ENCODE data around the gene SCYGR3. TPM values are rescaled to one million over a fixed set of nuclear protein-coding genes. Genes with fewer than 3 reads are reported as not detected.

SCYGR3 gene
- total and polyA plus RNA-seq, 8 donors: not detected

GRCh38 chr2:227576812-227577211, 37.8 kb downstream of the SCYGR3 start:
- H3K4me1 ChIP-seq: no peaks in the 10 kb centered on the region
- DNase-seq: no peak
- H3K4me3 ChIP-seq: no peak overlapping the region
- 47 to 60% (median 49%) methylated on average over 2 of the region's 2 CpGs for WGBS, 5 donors
- no peaks in the 10 kb centered on the region for H3K27me3 ChIP-seq
- no peaks in the 10 kb centered on the region for H3K36me3 ChIP-seq
- intact Hi-C loops (cut with DNase I; ENCODE audit: low total_unique reads): no loop called here
- no peak overlapping the region for H3K27ac ChIP-seq
- TF ChIP-seq EP300 (IDR thresholded peaks at IDR 0.05) (no peak), POLR2A (IDR thresholded peaks at IDR 0.05) (no peak), POLR2AphosphoS5 (IDR thresholded peaks at IDR 0.05) (no peak)
- TF ChIP-seq, protein P1, sequence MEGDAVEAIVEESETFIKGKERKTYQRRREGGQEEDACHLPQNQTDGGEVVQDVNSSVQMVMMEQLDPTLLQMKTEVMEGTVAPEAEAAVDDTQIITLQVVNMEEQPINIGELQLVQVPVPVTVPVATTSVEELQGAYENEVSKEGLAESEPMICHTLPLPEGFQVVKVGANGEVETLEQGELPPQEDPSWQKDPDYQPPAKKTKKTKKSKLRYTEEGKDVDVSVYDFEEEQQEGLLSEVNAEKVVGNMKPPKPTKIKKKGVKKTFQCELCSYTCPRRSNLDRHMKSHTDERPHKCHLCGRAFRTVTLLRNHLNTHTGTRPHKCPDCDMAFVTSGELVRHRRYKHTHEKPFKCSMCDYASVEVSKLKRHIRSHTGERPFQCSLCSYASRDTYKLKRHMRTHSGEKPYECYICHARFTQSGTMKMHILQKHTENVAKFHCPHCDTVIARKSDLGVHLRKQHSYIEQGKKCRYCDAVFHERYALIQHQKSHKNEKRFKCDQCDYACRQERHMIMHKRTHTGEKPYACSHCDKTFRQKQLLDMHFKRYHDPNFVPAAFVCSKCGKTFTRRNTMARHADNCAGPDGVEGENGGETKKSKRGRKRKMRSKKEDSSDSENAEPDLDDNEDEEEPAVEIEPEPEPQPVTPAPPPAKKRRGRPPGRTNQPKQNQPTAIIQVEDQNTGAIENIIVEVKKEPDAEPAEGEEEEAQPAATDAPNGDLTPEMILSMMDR (IDR thresholded peaks at IDR 0.05): no peak
- peaks cover 0 to under 1% (median 0%) of the 10 kb centered on the region in 4 donors for H3K9me3 ChIP-seq

DNA sequence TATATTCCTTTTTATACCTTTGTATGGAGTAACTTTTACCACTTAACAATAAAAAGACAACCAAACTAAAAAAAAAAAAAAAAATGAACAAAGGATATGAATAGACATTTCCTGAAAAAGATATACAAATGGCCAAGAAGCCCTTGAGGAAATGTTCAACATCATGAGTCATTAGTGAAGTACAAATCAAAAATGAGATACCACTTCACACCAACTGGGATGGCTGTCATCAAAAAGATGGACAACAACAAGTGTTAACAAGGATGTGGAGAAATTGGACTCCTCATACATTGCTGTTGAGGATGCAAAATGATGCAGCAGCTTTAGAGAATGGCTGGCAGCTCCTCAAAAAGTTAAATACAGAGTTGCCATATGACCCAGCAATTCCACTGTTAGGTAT, 38.5 kb downstream of the SCYGR3 start:
- TF ChIP-seq, protein P1 (IDR thresholded peaks at IDR 0.05): no peak
- no peak for TF ChIP-seq POLR2AphosphoS5 (IDR thresholded peaks at IDR 0.05)
- no peak for TF ChIP-seq POLR2A (IDR thresholded peaks at IDR 0.05)
- TF ChIP-seq EP300 (IDR thresholded peaks at IDR 0.05): no peak
- H3K36me3 ChIP-seq: no peaks in the 10 kb centered on the region
- no peak for DNase-seq
- H3K4me1 ChIP-seq: no peaks in the 10 kb centered on the region
- H3K27me3 ChIP-seq: no peaks in the 10 kb centered on the region
- H3K27ac ChIP-seq: no peak overlapping the region
- H3K4me3 ChIP-seq: no peak overlapping the region
- no peaks in the 10 kb centered on the region for H3K9me3 ChIP-seq
- intact Hi-C loops (cut with DNase I; ENCODE audit: low total_unique reads): no loop called here

DNA sequence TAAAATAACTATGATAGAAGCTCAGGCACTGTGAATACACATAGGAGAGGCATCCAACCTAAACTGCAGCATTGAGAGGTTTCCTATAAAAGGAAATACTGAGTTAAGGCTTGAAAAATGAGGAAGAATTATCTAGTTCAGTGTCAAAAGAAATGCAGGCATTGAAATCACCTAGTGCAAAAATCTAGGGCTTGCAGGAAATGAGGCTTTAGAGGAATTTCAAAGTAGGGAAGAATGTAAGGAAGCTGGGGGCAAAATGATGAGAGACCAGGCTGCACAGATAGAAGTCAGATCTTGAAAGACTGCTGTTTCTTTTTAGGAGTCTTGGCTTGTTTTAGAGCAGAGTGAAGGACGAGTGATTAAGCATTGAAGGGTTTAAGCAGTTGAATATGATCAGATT, 44.0 kb downstream of the SCYGR3 start:
- no peak overlapping the region for H3K27ac ChIP-seq
- H3K36me3 ChIP-seq: peaks cover 0 to 3% (median 0%) of the 10 kb centered on the region in 4 donors
- no peaks in the 10 kb centered on the region for H3K9me3 ChIP-seq
- no peaks in the 10 kb centered on the region for H3K27me3 ChIP-seq
- H3K4me1 ChIP-seq: no peaks in the 10 kb centered on the region
- intact Hi-C loops (cut with DNase I; ENCODE audit: low total_unique reads): no loop called here
- H3K4me3 ChIP-seq: no peak overlapping the region
- no peak for DNase-seq
- TF ChIP-seq EP300 (IDR thresholded peaks at IDR 0.05): no peak
- TF ChIP-seq POLR2AphosphoS5 (IDR thresholded peaks at IDR 0.05): no peak
- TF ChIP-seq POLR2A (IDR thresholded peaks at IDR 0.05): no peak
- TF ChIP-seq, protein P1 (IDR thresholded peaks at IDR 0.05): no peak
- WGBS, 5 donors: 41 to 58% (median 44%) methylated on average over 1 of the region's 1 CpG

- TF ChIP-seq, protein P1 (IDR thresholded peaks at IDR 0.05): no peak
- TF ChIP-seq EP300 (IDR thresholded peaks at IDR 0.05) (no peak), POLR2A (IDR thresholded peaks at IDR 0.05) (no peak), POLR2AphosphoS5 (IDR thresholded peaks at IDR 0.05) (no peak)
- 84 to 92% (median 89%) methylated on average over 2 of the region's 2 CpGs for WGBS, 5 donors
- Histone ChIP-seq H3K36me3 (peaks cover 0 to 3% (median 0%) of the 10 kb centered on the region in 4 donors), H3K4me3 (no peak overlapping the region), H3K9me3 (no peaks in the 10 kb centered on the region), H3K27ac (no peak overlapping the region), H3K27me3 (no peaks in the 10 kb centered on the region), H3K4me1 (no peaks in the 10 kb centered on the region)
- no peak for DNase-seq
- intact Hi-C loops (cut with DNase I; ENCODE audit: low total_unique reads): no loop called here
Measured at GRCh38 chr2:227568852-227569169, 45.8 kb downstream of the SCYGR3 start.

Measured in stomach (tissue), 9 donors.